ENCODE results near the gene FAM204A. TPM values are rescaled to one million over a fixed set of nuclear protein-coding genes. Genes with fewer than 3 reads are reported as not detected.

The FAM204A gene
- polyA plus RNA-seq, 3 donors: 24.6 to 191 (median 139) TPM

DNA sequence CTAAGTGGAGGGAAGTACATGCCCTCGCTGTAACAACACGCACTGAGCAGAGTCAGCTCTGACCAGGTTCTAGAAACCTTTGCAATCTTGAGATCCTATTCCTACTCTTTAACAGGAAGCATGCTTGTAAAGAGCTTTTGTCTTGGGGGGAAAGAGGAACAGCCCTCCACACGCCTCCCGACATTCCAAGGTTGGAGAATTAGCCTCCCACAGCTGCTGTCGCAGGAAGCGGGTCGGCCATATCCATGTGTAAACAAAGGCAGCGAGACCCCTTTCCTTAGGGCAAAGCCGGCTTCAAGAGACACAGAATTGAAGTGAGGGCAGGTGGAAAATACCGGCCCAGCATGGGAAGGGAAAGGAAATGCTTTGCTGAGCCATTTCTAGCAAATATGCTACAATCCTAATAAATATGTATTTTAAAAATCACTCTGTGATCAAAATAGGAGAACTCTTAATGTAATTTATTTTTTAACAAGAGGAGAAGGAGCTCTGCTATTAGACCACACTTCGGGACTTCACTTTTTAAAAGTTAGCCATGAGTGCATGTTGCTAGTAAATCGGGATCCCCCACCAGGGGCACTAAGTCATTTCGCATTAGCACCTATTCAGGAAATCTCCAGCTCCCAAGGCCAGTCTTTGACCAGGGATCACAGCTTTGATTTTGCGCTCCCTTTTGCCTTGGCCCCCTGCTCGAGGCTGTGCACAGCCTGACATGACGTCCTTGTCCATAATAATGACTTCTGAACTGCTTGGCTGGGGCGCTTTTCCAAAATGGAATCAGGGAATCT is 55.9 kb downstream of the FAM204A start:
- Histone ChIP-seq H3K27ac (ENCODE audit: low read depth in 1 of 2, low read length in 2 of 2) (no peak overlapping the region), H3K9me3 (replicated peaks in 1 of 2; ENCODE audit: control insufficient read depth in 1 of 2, insufficient read depth in 1 of 2, low read length in 2 of 2) (no peaks in the 10 kb centered on the region), H3K4me1 (ENCODE audit: control insufficient read depth in 1 of 2, insufficient read depth in 2 of 2, low read length in 2 of 2) (no peaks in the 10 kb centered on the region), H3K4me2 (replicated peaks; ENCODE audit: extremely low read depth, low read length, poor library complexity, severe bottlenecking) (no peak overlapping the region), H3K27me3 (ENCODE audit: control insufficient read depth in 2 of 2, insufficient read depth in 2 of 2, low read length in 2 of 2) (peaks cover 6 to 17% of the 10 kb centered on the region in 2 donors), H3K9ac (ENCODE audit: insufficient read depth, low read length, poor library complexity, severe bottlenecking) (no peak overlapping the region), H3K79me2 (ENCODE audit: insufficient read depth, low read length) (no peaks in the 10 kb centered on the region), H2AFZ (ENCODE audit: insufficient read depth, low read depth, low read length, poor library complexity, severe bottlenecking) (no peak overlapping the region), H4K20me1 (ENCODE audit: insufficient read depth, low read length) (no peaks in the 10 kb centered on the region), H3K36me3 (replicated peaks in 1 of 2; ENCODE audit: control insufficient read depth in 1 of 2, insufficient read depth in 2 of 2, low read length in 2 of 2) (no peaks in the 10 kb centered on the region), H3K4me3 (replicated peaks in 1 of 3; ENCODE audit: low read depth in 2 of 3, low read length in 3 of 3) (no peak overlapping the region)
- Mint-ChIP-seq H3K4me1 (no peaks in the 10 kb centered on the region), H3K27ac (peak overlapping the region in 1 of 7 donors; percentile 5), H3K9me3 (peaks cover 0 to 5% (median 1%) of the 10 kb centered on the region in 7 donors), H3K4me3 (peak overlapping the region in 1 of 2 donors; percentile 8), H3K27me3 (ENCODE audit: low read depth in 3 of 3) (peaks cover 13 to 26% (median 20%) of the 10 kb centered on the region in 3 donors), H3K36me3 (no peaks in the 10 kb centered on the region)
- TF ChIP-seq, protein P1, sequence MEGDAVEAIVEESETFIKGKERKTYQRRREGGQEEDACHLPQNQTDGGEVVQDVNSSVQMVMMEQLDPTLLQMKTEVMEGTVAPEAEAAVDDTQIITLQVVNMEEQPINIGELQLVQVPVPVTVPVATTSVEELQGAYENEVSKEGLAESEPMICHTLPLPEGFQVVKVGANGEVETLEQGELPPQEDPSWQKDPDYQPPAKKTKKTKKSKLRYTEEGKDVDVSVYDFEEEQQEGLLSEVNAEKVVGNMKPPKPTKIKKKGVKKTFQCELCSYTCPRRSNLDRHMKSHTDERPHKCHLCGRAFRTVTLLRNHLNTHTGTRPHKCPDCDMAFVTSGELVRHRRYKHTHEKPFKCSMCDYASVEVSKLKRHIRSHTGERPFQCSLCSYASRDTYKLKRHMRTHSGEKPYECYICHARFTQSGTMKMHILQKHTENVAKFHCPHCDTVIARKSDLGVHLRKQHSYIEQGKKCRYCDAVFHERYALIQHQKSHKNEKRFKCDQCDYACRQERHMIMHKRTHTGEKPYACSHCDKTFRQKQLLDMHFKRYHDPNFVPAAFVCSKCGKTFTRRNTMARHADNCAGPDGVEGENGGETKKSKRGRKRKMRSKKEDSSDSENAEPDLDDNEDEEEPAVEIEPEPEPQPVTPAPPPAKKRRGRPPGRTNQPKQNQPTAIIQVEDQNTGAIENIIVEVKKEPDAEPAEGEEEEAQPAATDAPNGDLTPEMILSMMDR (IDR thresholded peaks at IDR 0.05): no peak
- intact Hi-C loops (cut with micrococcal nuclease): no loop called here
- no peak for DNase-seq
- WGBS (ENCODE audit: insufficient coverage): 74% methylated on average over 6 of the region's 17 CpGs

DNA sequence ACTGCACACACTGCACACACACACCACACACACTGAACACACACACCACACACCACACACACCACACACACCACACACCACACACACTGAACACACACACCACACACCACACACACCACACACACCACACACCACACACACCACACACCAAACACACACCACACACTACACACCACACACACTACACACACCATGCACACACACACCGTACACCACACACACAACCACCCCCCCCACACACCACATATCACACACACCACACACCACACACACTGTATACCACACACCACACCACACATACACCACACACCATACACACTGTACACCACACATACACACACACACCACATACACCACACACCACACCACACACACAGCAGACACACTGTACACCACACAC is 59.5 kb downstream of the FAM204A start:
- H3K27ac ChIP-seq (ENCODE audit: low read depth in 1 of 2, low read length in 2 of 2): no peak overlapping the region
- DNase-seq: no peak
- WGBS (ENCODE audit: insufficient coverage): 100% methylated on average over 1 of the region's 1 CpG
- no peak overlapping the region for H3K9ac ChIP-seq (ENCODE audit: insufficient read depth, low read length, poor library complexity, severe bottlenecking)
- peaks cover 10 to 20% (median 14%) of the 10 kb centered on the region in 3 donors for H3K27me3 Mint-ChIP-seq (ENCODE audit: low read depth in 3 of 3)
- intact Hi-C loops (cut with micrococcal nuclease): no loop called here
- peaks cover 4 to 15% of the 10 kb centered on the region in 2 donors for H3K27me3 ChIP-seq (ENCODE audit: control insufficient read depth in 2 of 2, insufficient read depth in 2 of 2, low read length in 2 of 2)
- no peaks in the 10 kb centered on the region for H4K20me1 ChIP-seq (ENCODE audit: insufficient read depth, low read length)
- peaks cover 8 to 9% of the 10 kb centered on the region in 2 donors for H3K9me3 ChIP-seq (replicated peaks in 1 of 2; ENCODE audit: control insufficient read depth in 1 of 2, insufficient read depth in 1 of 2, low read length in 2 of 2)
- no peaks in the 10 kb centered on the region for H3K36me3 ChIP-seq (replicated peaks in 1 of 2; ENCODE audit: control insufficient read depth in 1 of 2, insufficient read depth in 2 of 2, low read length in 2 of 2)
- no peaks in the 10 kb centered on the region for H3K36me3 Mint-ChIP-seq
- peak overlapping the region in 1 of 7 donors; percentile 32 for H3K27ac Mint-ChIP-seq
- no peaks in the 10 kb centered on the region for H3K79me2 ChIP-seq (ENCODE audit: insufficient read depth, low read length)
- TF ChIP-seq, protein P1 (IDR thresholded peaks at IDR 0.05): no peak
- peaks cover 6 to 17% (median 11%) of the 10 kb centered on the region in 7 donors for H3K9me3 Mint-ChIP-seq
- no peak overlapping the region for H3K4me3 Mint-ChIP-seq
- no peaks in the 10 kb centered on the region for H3K4me1 Mint-ChIP-seq
- no peak overlapping the region for H3K4me3 ChIP-seq (replicated peaks in 1 of 3; ENCODE audit: low read depth in 2 of 3, low read length in 3 of 3)
- no peak overlapping the region for H3K4me2 ChIP-seq (replicated peaks; ENCODE audit: extremely low read depth, low read length, poor library complexity, severe bottlenecking)
- H3K4me1 ChIP-seq (ENCODE audit: control insufficient read depth in 1 of 2, insufficient read depth in 2 of 2, low read length in 2 of 2): no peaks in the 10 kb centered on the region
- no peak overlapping the region for H2AFZ ChIP-seq (ENCODE audit: insufficient read depth, low read depth, low read length, poor library complexity, severe bottlenecking)

Measured in CD14-positive monocyte (primary cell).